Forelimb muscle (tissue), 1 donor: ENCODE measurements around the gene CACNA1I. TPM values are rescaled to one million over a fixed set of nuclear protein-coding genes. Genes with fewer than 3 reads are reported as not detected.

Experiments used
- DNase-seq: peaks from one replicate; pipeline ENCODE4 v3.0.0-alpha.2; 2013; ENCODE audit warnings: low read depth
- polyA plus RNA-seq: library from polyadenylated mRNA; unstranded; fragments of 120-200 nt; gene quantifications from one replicate; pipeline ENCODE4 v1.2.1, GENCODE V29; 2013; ENCODE audit not compliant: insufficient read length

The CACNA1I gene
- polyA plus RNA-seq, 1 donor: 0.10 TPM

DNA sequence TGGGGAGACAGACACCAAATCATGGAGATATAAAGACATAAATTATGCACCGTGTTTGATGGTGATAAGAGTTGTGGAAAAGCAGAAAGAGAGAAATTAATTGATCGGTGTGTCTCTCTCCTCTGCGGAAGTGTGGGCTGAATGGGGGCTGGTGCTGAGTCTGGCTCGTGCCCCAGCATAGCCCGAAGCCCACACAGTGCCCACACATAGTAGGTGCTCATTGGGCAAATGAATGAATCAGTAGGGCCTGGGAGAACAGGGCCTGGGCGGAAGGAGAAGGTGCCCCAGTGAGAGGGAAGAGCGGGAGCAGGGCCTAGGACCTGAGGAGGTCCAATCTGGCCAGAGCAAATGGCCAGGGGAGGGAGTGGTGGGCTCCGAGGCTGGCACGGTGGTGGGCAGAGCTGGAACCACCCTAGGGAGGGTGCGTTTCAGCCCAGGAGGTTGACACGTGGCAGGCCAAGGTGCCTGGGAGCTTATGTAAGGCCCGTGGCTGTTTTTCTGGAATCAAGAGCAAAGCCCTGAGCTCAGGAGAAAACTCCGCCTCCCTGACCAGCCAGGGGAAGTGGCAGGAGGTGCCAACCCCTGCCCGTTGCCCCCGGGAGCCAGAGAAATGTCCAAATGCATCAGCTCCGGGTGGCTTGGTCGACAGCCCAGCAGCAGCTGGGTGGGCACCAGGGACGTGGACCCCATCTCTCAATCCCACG, 2.1 kb upstream of the CACNA1I start:
- DNase-seq: no peak

DNA sequence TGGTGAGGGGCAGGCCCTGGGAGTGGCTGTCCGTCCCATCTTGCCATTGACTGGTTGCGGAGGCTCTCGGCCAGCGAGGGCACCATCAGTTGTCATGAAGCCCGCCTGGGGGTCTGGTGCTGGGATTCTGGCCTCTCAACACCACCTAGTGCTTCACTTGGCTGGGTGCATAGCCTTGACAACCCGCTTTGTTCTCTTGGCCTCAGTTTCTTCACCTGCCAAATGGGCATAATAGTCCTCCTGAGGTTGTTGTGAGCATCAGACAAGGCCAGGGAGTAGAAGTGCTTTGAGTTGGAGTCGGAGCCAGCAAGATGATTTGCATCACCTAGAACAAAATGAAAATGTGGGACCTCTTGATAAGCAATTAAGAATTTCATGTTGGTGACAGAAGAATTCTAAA, 1.5 kb upstream of the CACNA1I start:
- no peak for DNase-seq

DNA sequence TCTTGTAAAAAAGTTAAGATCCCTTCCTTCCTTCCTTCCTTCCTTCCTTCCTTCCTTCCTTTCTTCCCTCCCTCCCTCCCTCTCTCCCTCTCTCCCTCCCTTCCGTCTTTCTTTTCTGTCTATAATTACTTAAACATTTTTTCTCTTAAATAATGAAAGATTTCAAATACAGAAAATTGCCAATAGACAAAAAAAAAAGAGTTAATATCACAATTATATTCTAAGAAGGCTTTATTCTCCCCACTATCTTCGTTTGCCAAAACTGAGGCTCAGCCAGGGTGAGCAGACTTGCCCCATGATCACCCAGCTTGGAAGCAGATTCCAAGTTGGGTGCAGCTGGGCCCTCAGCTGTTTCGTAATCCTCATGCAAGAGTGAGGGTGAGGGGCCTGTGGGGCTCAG, 327 bp upstream of the CACNA1I start:
- DNase-seq: no peak

DNA sequence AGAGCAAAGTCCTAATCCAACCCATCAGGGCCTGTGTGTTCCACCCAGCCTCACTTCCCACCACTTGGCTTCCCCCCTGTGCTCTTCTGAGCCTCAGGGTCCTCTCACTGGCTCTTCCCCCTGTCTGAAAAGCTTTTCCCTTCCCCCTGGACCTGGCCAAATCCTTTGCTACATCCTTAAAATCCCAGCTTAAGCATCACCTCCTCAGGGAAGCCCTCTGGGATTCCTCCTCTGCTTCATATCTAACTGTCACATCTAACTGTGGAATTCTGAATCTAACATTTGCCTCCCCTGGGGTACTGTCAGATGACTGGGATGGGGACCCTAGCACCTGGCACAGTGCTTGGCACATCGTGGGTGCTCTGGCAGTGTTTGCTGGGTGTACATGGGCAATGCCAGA, 985 bp downstream of the CACNA1I start:
- DNase-seq: no peak

DNA sequence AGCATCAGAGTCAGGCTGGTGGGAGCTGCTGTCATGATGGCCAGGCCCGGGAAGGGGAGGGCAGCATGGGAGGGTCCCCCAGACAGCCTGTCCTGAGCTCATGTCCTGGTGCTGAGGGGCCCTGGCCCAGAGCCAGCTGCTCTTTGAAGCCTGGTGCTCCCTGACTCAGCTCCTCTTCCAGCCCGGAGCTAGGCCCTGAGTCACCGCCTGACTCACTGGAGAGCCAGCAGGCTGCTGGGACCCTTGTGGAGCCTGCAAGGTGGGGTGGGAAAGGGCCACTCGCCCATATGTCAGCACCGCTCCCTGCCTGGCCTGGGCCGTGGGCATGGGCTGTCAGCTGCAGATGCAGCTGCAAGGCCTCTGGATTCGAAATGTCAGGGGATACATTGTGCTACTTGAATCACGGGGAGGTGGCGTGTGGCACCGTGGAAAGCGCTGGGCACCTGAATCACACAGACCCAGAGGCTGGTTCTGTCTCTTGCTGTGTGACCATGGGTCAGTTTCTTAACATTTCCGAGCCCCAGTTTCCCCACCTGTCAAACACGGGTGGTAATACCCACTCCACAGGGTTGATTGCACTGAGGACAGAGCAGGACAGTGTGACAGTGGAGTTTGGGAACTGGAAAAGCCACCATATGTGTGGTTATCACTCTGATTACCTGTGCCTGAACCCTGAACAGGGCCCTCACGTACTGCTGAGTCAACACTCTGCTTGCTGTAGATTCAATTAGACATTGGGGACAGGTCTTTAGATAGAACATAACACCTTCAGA, 4.4 kb downstream of the CACNA1I start:
- DNase-seq: no peak

DNA sequence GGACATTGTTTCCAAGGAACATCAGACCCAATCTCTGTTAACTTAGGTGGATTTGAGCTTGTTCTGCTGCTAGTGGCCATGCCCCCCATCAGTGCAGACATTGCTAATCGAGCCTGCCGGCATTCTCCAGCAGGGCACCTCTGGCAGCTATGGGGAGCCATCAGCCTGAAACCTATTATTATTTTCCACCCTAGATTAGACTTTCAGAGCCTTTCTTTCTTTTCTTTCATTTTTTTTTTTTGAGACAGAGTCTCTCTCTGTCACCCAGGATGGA, 4.9 kb downstream of the CACNA1I start:
- DNase-seq: no peak

- DNase-seq: no peak
Observed at GRCh38 chr22:39576027-39576426, 5.5 kb downstream of the CACNA1I start.

DNA sequence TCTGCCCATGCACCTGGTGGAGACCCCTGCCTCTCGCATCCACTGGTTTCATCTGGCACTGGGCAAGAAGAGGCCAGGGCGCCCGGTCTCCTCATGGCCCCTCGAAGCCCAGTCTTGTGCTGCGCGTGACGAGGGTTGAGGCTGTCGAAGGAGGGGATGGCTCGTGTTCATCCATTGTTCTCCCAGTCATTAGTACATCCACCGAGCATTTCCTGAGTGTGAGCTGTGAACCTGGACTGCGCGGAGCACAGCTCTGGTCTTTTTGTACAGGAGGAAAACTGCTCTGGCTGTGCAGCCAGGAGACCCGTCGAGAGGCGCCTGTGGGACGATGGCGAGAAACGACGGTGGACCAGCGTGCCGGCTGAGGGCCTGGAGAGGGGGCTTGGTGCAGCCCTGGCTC, 6.8 kb downstream of the CACNA1I start:
- no peak for DNase-seq

DNA sequence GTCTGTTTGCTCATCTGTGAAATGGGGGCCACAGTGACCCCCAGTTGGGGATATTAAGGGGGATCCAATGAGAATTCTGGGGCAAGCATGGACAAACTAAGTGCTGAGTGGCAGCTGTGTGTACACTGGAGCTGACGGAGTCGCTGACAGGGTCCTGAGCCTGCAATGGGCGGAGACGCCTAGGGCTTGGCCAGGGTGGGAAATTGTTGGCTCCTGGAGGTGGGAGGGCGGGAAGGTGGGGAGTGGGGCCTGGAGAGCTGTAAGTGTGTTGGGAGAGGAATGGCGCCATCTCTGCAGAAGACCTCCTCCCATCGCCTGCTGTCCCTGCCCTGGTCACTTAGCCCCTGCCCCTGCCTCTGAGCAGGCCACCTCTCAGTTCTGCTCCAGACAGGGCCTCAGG, 7.3 kb downstream of the CACNA1I start:
- no peak for DNase-seq

DNA sequence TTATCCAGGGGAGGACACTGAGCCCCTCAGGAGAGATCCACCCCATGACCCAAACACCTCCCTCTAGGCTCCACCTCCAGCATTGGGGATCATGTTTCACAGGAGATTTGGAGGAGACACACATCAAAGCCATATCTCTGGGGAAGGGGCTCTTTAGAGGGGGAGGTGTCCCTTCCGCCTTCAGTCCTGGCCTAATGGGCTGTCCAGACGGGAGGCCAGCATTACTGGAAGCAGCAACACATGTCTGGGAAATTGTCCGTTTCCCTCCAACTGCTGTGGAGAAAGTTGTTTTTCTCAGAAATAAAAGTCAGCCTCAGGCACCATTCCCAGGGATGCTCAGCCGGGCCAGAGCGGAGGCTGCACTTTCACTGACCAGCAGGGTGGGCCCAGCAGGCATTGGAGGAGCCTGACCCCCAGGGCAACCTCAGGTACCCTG, 9.5 kb downstream of the CACNA1I start:
- DNase-seq: peak; percentile 44

- no peak for DNase-seq
Observed at GRCh38 chr22:39580795-39581194, 10.2 kb downstream of the CACNA1I start.

GRCh38 chr22:39581303-39581702, 10.8 kb downstream of the CACNA1I start:
- DNase-seq: no peak

DNA sequence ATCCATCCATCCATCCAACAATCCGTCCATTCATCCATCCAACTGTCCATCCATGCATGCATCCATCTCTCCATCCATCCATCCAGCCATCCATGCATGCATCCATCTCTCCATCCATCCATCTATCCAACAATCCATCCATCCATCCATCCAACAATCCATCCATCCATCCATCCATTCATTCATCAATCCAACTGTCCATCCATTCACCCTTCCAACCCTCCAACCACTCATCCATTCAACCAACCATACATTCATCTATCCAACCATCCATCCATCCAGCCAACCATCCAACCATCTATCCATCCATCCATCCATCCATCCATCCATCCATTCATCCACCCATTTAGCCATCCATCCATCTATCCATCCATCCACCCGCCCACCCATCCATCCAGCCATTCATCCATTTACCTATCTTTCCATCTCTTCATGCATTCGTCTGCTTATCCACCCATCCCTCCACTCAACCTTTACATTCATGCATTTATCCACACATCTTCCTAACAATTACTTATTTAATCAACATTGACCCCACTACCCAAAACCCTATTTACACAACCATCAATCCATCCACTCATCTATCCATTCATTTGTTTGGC, 12.6 kb downstream of the CACNA1I start:
- DNase-seq: no peak

DNA sequence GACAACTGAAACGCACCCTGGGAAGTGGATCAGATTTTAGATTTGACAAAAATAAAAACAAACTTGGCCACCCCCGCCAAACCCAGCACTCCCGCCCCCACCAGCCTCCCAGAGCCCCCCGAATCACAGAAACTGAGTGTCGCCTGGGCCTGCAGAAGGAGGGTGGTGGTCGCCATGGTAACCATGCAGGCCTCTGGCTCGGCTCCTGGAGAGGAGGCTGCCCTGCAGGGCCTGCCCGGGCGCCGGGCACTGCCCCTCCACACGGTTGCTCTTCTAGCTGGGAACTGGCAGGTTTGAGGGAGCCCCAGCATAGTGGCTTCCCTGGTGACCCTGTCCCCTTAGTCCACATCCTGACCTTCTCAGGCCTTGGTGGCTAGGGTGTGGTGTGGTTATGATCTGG, 19.3 kb downstream of the CACNA1I start:
- no peak for DNase-seq

- DNase-seq: no peak
Observed at GRCh38 chr22:39592081-39593065, 21.8 kb downstream of the CACNA1I start.

GRCh38 chr22:39593066-39593930, 22.7 kb downstream of the CACNA1I start:
- no peak for DNase-seq

DNA sequence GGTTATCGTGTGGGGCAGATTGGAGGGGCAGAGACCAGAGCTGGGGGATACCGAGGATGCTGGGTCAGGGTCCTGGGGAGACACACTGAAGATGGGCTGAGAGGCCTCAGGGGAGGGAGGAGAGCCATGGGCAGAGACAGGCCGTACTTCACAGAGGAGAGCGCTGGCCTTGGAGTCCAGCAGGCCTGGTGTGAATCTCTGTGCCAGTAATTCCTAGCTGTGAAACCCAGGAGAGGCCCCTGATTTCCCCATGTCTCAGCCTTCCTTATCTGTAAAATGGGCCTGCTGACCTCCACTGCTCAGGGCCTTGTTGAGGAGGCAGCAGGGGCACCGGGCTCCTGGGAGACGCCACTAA, 23.4 kb downstream of the CACNA1I start:
- no peak for DNase-seq

DNA sequence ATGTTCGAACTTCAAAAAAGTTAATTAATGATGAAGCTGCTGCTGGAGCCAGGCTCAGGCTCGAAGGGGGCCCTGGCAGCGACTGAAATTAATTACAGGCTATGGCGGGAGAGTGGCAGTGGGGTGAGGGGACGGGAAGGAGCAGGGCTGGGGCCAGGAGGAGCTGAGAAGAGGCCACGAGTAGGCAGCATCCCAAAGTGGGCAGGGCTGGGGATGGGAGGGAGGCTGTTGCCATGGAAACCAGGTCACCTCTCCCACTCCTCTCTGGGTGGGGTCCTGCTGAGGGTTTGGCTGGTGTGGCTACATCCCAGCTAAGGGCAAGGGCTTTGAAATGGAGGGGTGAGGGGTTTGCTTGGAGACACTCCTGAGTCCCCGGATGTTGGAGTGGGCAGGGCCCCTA, 23.9 kb downstream of the CACNA1I start:
- DNase-seq: no peak

- DNase-seq: no peak
Observed at GRCh38 chr22:39595622-39596172, 25.1 kb downstream of the CACNA1I start.

- no peak for DNase-seq
Observed at GRCh38 chr22:39596601-39597000, 26.0 kb downstream of the CACNA1I start.
